CD4-positive, CD25-positive, alpha-beta regulatory T cell (primary cell): Measurements from ENCODE around the gene CMIP. TPM values are rescaled to one million over a fixed set of nuclear protein-coding genes. Genes with fewer than 3 reads are reported as not detected.

Experiments used
- ATAC-seq, 2 donors: fragments of 150-1000 bp; cut with Tn5 transposase; one replicate each; pipeline ENCODE4 v1.10.0; 2021; ENCODE audit warnings: low read depth in 2 of 2, moderate number of reproducible peaks in 2 of 2, moderate library complexity in 1 of 2
- DNase-seq, 3 donors: peaks; one replicate each; pipeline versions ENCODE4 v3.0.0 to v3.0.0-alpha.2; 2012 to 2022; ENCODE audit warnings: mixed read lengths in 1 of 3
- H3K27ac ChIP-seq: one replicate; pipeline ENCODE4 v1.7.0; 2013; ENCODE audit warnings: mild to moderate bottlenecking, low read length; ENCODE audit not compliant: insufficient read depth, poor library complexity, severe bottlenecking
- H3K27me3 ChIP-seq: one replicate; pipeline ENCODE4 v1.7.0; 2013; ENCODE audit warnings: low read length; ENCODE audit not compliant: control insufficient read depth, insufficient read depth
- H3K36me3 ChIP-seq: one replicate; pipeline ENCODE4 v1.7.0; 2013; ENCODE audit warnings: mild to moderate bottlenecking, low read length, moderate library complexity; ENCODE audit not compliant: control insufficient read depth, insufficient read depth
- H3K4me1 ChIP-seq: 2 replicates; pipeline ENCODE4 v1.7.0; 2013; ENCODE audit warnings: mild to moderate bottlenecking, low read length; ENCODE audit not compliant: insufficient read depth, control insufficient read depth, poor library complexity, severe bottlenecking
- H3K4me3 ChIP-seq: one replicate; pipeline ENCODE4 v1.7.0; 2013; ENCODE audit warnings: low read depth, mild to moderate bottlenecking, low read length, moderate library complexity
- H3K9me3 ChIP-seq, 2 experiments: 1 replicate in 1 of 2; 2 replicates in 1 of 2; pipeline ENCODE4 v1.7.0; 2013; ENCODE audit warnings: low read length in 2 of 2, mild to moderate bottlenecking in 1 of 2, moderate library complexity in 1 of 2; ENCODE audit not compliant: control insufficient read depth in 2 of 2
- H3K27ac Mint-ChIP-seq, 3 donors: one replicate each; pipeline ENCODE4 v1.8.0; 2020 to 2022; ENCODE audit warnings: mild to moderate bottlenecking in 3 of 3, mixed read lengths in 3 of 3, moderate library complexity in 2 of 3
- H3K27me3 Mint-ChIP-seq: one replicate; pipeline ENCODE4 v1.8.0; 2022; ENCODE audit warnings: mild to moderate bottlenecking, mixed read lengths
- H3K36me3 Mint-ChIP-seq: one replicate; pipeline ENCODE4 v1.8.0; 2020; ENCODE audit warnings: mixed read lengths
- H3K4me1 Mint-ChIP-seq, 4 donors: one replicate each; pipeline ENCODE4 v1.8.0; 2020 to 2022; ENCODE audit warnings: mixed read lengths in 4 of 4, mild to moderate bottlenecking in 1 of 4
- H3K4me3 Mint-ChIP-seq, 4 donors: one replicate each; pipeline ENCODE4 v1.8.0; 2020 to 2022; ENCODE audit warnings: mild to moderate bottlenecking in 4 of 4, mixed read lengths in 4 of 4, moderate library complexity in 3 of 4
- H3K9me3 Mint-ChIP-seq, 7 donors: one replicate each; pipeline ENCODE4 v1.8.0; 2020 to 2022; ENCODE audit warnings: mixed read lengths in 7 of 7, mild to moderate bottlenecking in 3 of 7, moderate library complexity in 2 of 7
- polyA plus RNA-seq, 4 donors: library from polyadenylated mRNA; unstranded; fragments of 300-500 nt; fragmentation: Illumina TruSeq; gene quantifications; one replicate each; pipeline ENCODE4 v1.2.3, GENCODE V29; 2021
- total RNA-seq: library from RNA; stranded (reverse); gene quantifications from one replicate; pipeline ENCODE4 v1.2.3, GENCODE V29; 2022

Gene CMIP
- total and polyA plus RNA-seq, 5 donors from 2014 or later = 0.21 to 49.7 (median 0.94) TPM

- no peaks in the 10 kb centered on the region for H3K9me3 Mint-ChIP-seq
- Histone ChIP-seq H3K27me3 (no peaks in the 10 kb centered on the region), H3K9me3 (no peaks in the 10 kb centered on the region), H3K36me3 (no peaks in the 10 kb centered on the region), H3K27ac (no peak overlapping the region), H3K4me1 (peaks cover 4% of the 10 kb centered on the region), H3K4me3 (no peak overlapping the region)
- H3K27ac Mint-ChIP-seq = peak overlapping the region in 1 of 3 donors; percentile 44
- DNase-seq (peak in 1 of 3 donors; percentile 26), ATAC-seq (peak; percentile 22 to 37)
- H3K4me1 Mint-ChIP-seq = peaks cover 0 to 14% (median 5%) of the 10 kb centered on the region in 4 donors
- H3K4me3 Mint-ChIP-seq = peak overlapping the region in 1 of 4 donors; percentile 39
- no peaks in the 10 kb centered on the region for H3K27me3 Mint-ChIP-seq
- H3K36me3 Mint-ChIP-seq = no peaks in the 10 kb centered on the region
Measured at GRCh38 chr16:81424771-81425170, 19.8 kb upstream of the CMIP start.

- DNase-seq (no peak), ATAC-seq (no peak)
- H3K36me3 ChIP-seq = no peaks in the 10 kb centered on the region
- Mint-ChIP-seq H3K36me3 (no peaks in the 10 kb centered on the region), H3K27ac (peak overlapping the region in 1 of 3 donors; percentile 38), H3K27me3 (no peaks in the 10 kb centered on the region), H3K4me3 (no peak overlapping the region), H3K9me3 (no peaks in the 10 kb centered on the region), H3K4me1 (peaks cover 0 to 14% (median 5%) of the 10 kb centered on the region in 4 donors)
- no peaks in the 10 kb centered on the region for H3K27me3 ChIP-seq
- H3K4me1 ChIP-seq = peaks cover 4% of the 10 kb centered on the region
- H3K9me3 ChIP-seq = no peaks in the 10 kb centered on the region
- no peak overlapping the region for H3K27ac ChIP-seq
- no peak overlapping the region for H3K4me3 ChIP-seq
Measured at GRCh38 chr16:81427219-81427618, 17.4 kb upstream of the CMIP start.

GRCh38 chr16:81429045-81429521, 15.5 kb upstream of the CMIP start:
- Histone ChIP-seq H3K27ac (no peak overlapping the region), H3K36me3 (no peaks in the 10 kb centered on the region), H3K27me3 (no peaks in the 10 kb centered on the region), H3K9me3 (no peaks in the 10 kb centered on the region), H3K4me3 (no peak overlapping the region), H3K4me1 (peaks cover 4% of the 10 kb centered on the region)
- no peaks in the 10 kb centered on the region for H3K27me3 Mint-ChIP-seq
- ATAC-seq = no peak
- no peak overlapping the region for H3K4me3 Mint-ChIP-seq
- peaks cover 0 to 14% (median 4%) of the 10 kb centered on the region in 4 donors for H3K4me1 Mint-ChIP-seq
- DNase-seq = peak in 1 of 3 donors; percentile 14
- H3K27ac Mint-ChIP-seq = peak overlapping the region in 1 of 3 donors; percentile 49
- no peaks in the 10 kb centered on the region for H3K9me3 Mint-ChIP-seq
- no peaks in the 10 kb centered on the region for H3K36me3 Mint-ChIP-seq

- Mint-ChIP-seq H3K4me3 (no peak overlapping the region), H3K36me3 (no peaks in the 10 kb centered on the region), H3K27me3 (no peaks in the 10 kb centered on the region), H3K4me1 (peaks cover 0 to 5% (median 2%) of the 10 kb centered on the region in 4 donors), H3K27ac (no peak overlapping the region), H3K9me3 (no peaks in the 10 kb centered on the region)
- Histone ChIP-seq H3K27me3 (no peaks in the 10 kb centered on the region), H3K27ac (no peak overlapping the region), H3K4me3 (no peak overlapping the region), H3K36me3 (no peaks in the 10 kb centered on the region), H3K9me3 (no peaks in the 10 kb centered on the region), H3K4me1 (no peaks in the 10 kb centered on the region)
- DNase-seq = no peak
- ATAC-seq = no peak
Measured at GRCh38 chr16:81431554-81432353, 12.9 kb upstream of the CMIP start.

- no peaks in the 10 kb centered on the region for H3K27me3 ChIP-seq
Measured at GRCh38 chr16:81432937-81433557, 11.6 kb upstream of the CMIP start.

GRCh38 chr16:81435103-81435502, 9.5 kb upstream of the CMIP start:
- DNase-seq (no peak), ATAC-seq (no peak)
- H3K27me3 Mint-ChIP-seq = peaks cover 14% of the 10 kb centered on the region
- no peak overlapping the region for H3K27ac ChIP-seq
- no peaks in the 10 kb centered on the region for H3K36me3 Mint-ChIP-seq
- H3K4me3 Mint-ChIP-seq = no peak overlapping the region
- no peaks in the 10 kb centered on the region for H3K4me1 ChIP-seq
- peaks cover 0 to 5% (median 2%) of the 10 kb centered on the region in 4 donors for H3K4me1 Mint-ChIP-seq
- H3K9me3 Mint-ChIP-seq = no peaks in the 10 kb centered on the region
- no peaks in the 10 kb centered on the region for H3K36me3 ChIP-seq
- H3K27me3 ChIP-seq = peaks cover 3% of the 10 kb centered on the region
- H3K9me3 ChIP-seq = no peaks in the 10 kb centered on the region
- no peak overlapping the region for H3K4me3 ChIP-seq
- H3K27ac Mint-ChIP-seq = no peak overlapping the region

More at GRCh38 chr16:81432937-81433557, 11.6 kb upstream of the CMIP start:
- DNase-seq = no peak
- Mint-ChIP-seq H3K27ac (no peak overlapping the region), H3K4me3 (no peak overlapping the region), H3K9me3 (no peaks in the 10 kb centered on the region), H3K27me3 (peaks cover 4% of the 10 kb centered on the region), H3K4me1 (peaks cover 0 to 5% (median 2%) of the 10 kb centered on the region in 4 donors), H3K36me3 (no peaks in the 10 kb centered on the region)
- no peaks in the 10 kb centered on the region for H3K36me3 ChIP-seq
- no peaks in the 10 kb centered on the region for H3K4me1 ChIP-seq
- H3K4me3 ChIP-seq = no peak overlapping the region
- H3K27ac ChIP-seq = no peak overlapping the region
- ATAC-seq = no peak
- H3K9me3 ChIP-seq = no peaks in the 10 kb centered on the region

GRCh38 chr16:81435567-81435966, 9.0 kb upstream of the CMIP start:
- Mint-ChIP-seq H3K27ac (no peak overlapping the region), H3K36me3 (no peaks in the 10 kb centered on the region)

More at GRCh38 chr16:81435567-81435966, 9.0 kb upstream of the CMIP start:
- Mint-ChIP-seq H3K9me3 (no peaks in the 10 kb centered on the region), H3K4me3 (no peak overlapping the region), H3K27me3 (peaks cover 14% of the 10 kb centered on the region), H3K4me1 (peaks cover 0 to 5% (median 2%) of the 10 kb centered on the region in 4 donors)
- H3K36me3 ChIP-seq = no peaks in the 10 kb centered on the region
- no peak overlapping the region for H3K27ac ChIP-seq
- peaks cover 3% of the 10 kb centered on the region for H3K27me3 ChIP-seq
- no peak overlapping the region for H3K4me3 ChIP-seq
- ATAC-seq (no peak), DNase-seq (no peak)
- no peaks in the 10 kb centered on the region for H3K4me1 ChIP-seq
- H3K9me3 ChIP-seq = no peaks in the 10 kb centered on the region
